Activated naive CD4-positive, alpha-beta T cell treated with anti-CD3 and anti-CD28 coated beads for 36 hours (primary cell): Measurements from ENCODE around the gene L3MBTL4. TPM values are rescaled to one million over a fixed set of nuclear protein-coding genes. Genes with fewer than 3 reads are reported as not detected.
"Not testable (repeated sequence)": the region's sequence is repeated elsewhere in the genome, so short reads cannot be mapped to it uniquely, and the experiment has no call there.

Experiments used
- CTCF ChIA-PET: fragments of 350-600 bp; sonication (Branson Sonifier 250); formaldehyde crosslinking; loops from one replicate; lab custom pipeline; 2021; ENCODE audit warnings: antibody characterized with exemption; lab: Charles Lee
- DNase-seq: peaks from one replicate; pipeline ENCODE4 v3.0.0-alpha.2; 2020
- H3K27ac Mint-ChIP-seq: one replicate; pipeline ENCODE4 v1.8.0; 2021; ENCODE audit warnings: mild to moderate bottlenecking, mixed read lengths
- H3K27me3 Mint-ChIP-seq: one replicate; pipeline ENCODE4 v1.8.0; 2021; ENCODE audit warnings: low read depth, mixed read lengths
- H3K36me3 Mint-ChIP-seq: one replicate; pipeline ENCODE4 v1.8.0; 2021; ENCODE audit warnings: low read depth, mixed read lengths
- H3K4me1 Mint-ChIP-seq: one replicate; pipeline ENCODE4 v1.8.0; 2021; ENCODE audit warnings: low read depth, mixed read lengths
- H3K4me3 Mint-ChIP-seq: one replicate; pipeline ENCODE4 v1.8.0; 2021; ENCODE audit warnings: mild to moderate bottlenecking, moderate library complexity, mixed read lengths
- H3K9me3 Mint-ChIP-seq: one replicate; pipeline ENCODE4 v1.8.0; 2021; ENCODE audit warnings: mixed read lengths
- intact Hi-C: fragments of 100-400 bp; cut with micrococcal nuclease; formaldehyde crosslinking; loops from one replicate; pipeline ENCODE4 v1.15.1; 2023
- total RNA-seq, 2 experiments: library from RNA; stranded (reverse); gene quantifications; one replicate each; pipeline ENCODE4 v1.2.3, GENCODE V29; 2021

L3MBTL4 gene
- total RNA-seq, 2 experiments from 2014 or later = 0.05 to 0.10 TPM

- CTCF ChIA-PET = no interaction called here
- H3K9me3 Mint-ChIP-seq = no peaks in the 10 kb centered on the region
- H3K4me3 Mint-ChIP-seq = no peak overlapping the region
- no peaks in the 10 kb centered on the region for H3K36me3 Mint-ChIP-seq
- no peak overlapping the region for H3K27ac Mint-ChIP-seq
- no peaks in the 10 kb centered on the region for H3K27me3 Mint-ChIP-seq
- no peaks in the 10 kb centered on the region for H3K4me1 Mint-ChIP-seq
- intact Hi-C loops = no loop called here
- DNase-seq = no peak
Measured at GRCh38 chr18:6427286-6427685, 12.6 kb upstream of the L3MBTL4 start.

GRCh38 chr18:6423289-6423688, 8.6 kb upstream of the L3MBTL4 start:
- Mint-ChIP-seq H3K4me3 (no peak overlapping the region), H3K27ac (no peak overlapping the region), H3K9me3 (peaks cover 4% of the 10 kb centered on the region), H3K27me3 (no peaks in the 10 kb centered on the region), H3K36me3 (no peaks in the 10 kb centered on the region), H3K4me1 (no peaks in the 10 kb centered on the region)
- CTCF ChIA-PET = no interaction called here
- intact Hi-C loops = no loop called here
- DNase-seq = no peak

DNA sequence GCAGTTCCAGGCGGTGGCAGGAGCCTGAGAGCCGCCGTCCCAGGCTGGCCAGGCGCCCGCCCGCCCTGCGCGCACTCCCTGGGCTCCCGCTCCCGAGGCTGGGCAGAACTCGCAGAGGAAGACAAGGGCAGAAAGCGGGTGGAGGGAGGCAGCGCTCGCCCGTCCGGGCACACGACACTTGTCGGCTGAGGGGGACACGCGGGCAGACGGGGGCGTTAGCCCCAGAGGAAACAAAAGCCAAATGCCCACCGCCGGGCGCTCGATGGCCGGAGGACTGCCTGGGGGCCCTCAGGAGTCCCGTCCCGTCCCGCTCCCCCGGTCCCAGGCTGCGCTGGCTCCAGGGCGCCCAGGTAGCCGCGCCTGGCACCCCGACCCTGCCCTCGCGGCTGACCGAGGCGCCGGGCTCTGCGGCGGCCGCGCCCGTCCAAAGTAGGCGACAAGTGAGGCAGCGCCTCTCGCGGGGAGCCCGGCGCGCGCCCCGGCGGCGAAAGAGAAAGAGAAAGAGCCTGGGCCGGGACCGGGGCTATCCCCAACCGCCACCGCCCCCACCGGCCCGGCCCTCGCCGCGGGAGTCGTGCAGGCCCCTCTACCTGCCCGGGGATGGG, 491 bp downstream of the L3MBTL4 start:
- intact Hi-C loops = no loop called here
- H3K36me3 Mint-ChIP-seq = peaks cover 2% of the 10 kb centered on the region
- peaks cover 5% of the 10 kb centered on the region for H3K4me1 Mint-ChIP-seq
- H3K9me3 Mint-ChIP-seq = no peaks in the 10 kb centered on the region
- H3K27ac Mint-ChIP-seq = no peak overlapping the region
- CTCF ChIA-PET = no interaction called here
- peaks cover 36% of the 10 kb centered on the region for H3K27me3 Mint-ChIP-seq
- peak overlapping the region; percentile 34 for H3K4me3 Mint-ChIP-seq
- DNase-seq = peak; percentile 49

GRCh38 chr18:6413579-6414117, 1.1 kb downstream of the L3MBTL4 start:
- peaks cover 36% of the 10 kb centered on the region for H3K27me3 Mint-ChIP-seq
- H3K27ac Mint-ChIP-seq = no peak overlapping the region
- CTCF ChIA-PET = no interaction called here
- peak overlapping the region; percentile 47 for H3K4me3 Mint-ChIP-seq
- no peak for DNase-seq
- no peaks in the 10 kb centered on the region for H3K9me3 Mint-ChIP-seq
- peaks cover 5% of the 10 kb centered on the region for H3K4me1 Mint-ChIP-seq
- peaks cover 2% of the 10 kb centered on the region for H3K36me3 Mint-ChIP-seq
- intact Hi-C loops = no loop called here

DNA sequence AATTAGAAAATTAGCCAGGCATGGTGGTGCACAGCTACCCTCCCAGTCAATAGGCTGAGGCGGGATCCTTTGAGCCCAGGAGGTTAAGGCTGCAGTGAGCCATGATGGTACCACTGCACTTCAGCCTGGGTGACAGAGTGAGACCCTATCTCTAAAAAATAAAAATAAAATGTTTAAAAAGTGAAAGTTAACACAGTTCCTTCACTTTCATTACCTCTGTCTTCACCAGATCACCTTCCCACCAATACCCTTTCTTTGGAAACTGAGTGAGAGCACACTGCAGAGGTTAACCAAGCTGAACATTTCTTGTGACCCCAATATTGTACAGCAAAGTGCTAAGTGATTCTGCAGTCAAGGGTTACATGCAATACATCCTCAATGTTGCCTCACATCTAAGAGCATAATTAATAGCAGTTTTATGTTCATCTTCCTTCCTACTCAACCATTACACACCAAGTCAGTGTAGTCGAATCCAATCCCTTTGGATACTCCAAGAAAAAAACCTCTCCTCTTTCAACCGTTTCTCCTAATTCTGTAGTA, 1.7 kb downstream of the L3MBTL4 start:
- Mint-ChIP-seq H3K9me3 (no peaks in the 10 kb centered on the region), H3K4me1 (peaks cover 5% of the 10 kb centered on the region), H3K4me3 (peak overlapping the region; percentile 47), H3K27me3 (peaks cover 36% of the 10 kb centered on the region), H3K36me3 (peaks cover 2% of the 10 kb centered on the region), H3K27ac (no peak overlapping the region)
- CTCF ChIA-PET = no interaction called here
- no peak for DNase-seq
- intact Hi-C loops = no loop called here

- peaks cover 5% of the 10 kb centered on the region for H3K4me1 Mint-ChIP-seq
- intact Hi-C loops = no loop called here
- no peak overlapping the region for H3K4me3 Mint-ChIP-seq
- CTCF ChIA-PET = no interaction called here
- H3K27me3 Mint-ChIP-seq = peaks cover 31% of the 10 kb centered on the region
- H3K9me3 Mint-ChIP-seq = no peaks in the 10 kb centered on the region
- H3K27ac Mint-ChIP-seq = no peak overlapping the region
- no peak for DNase-seq
- H3K36me3 Mint-ChIP-seq = peaks cover 2% of the 10 kb centered on the region
Measured at GRCh38 chr18:6411382-6411781, 3.3 kb downstream of the L3MBTL4 start.

DNA sequence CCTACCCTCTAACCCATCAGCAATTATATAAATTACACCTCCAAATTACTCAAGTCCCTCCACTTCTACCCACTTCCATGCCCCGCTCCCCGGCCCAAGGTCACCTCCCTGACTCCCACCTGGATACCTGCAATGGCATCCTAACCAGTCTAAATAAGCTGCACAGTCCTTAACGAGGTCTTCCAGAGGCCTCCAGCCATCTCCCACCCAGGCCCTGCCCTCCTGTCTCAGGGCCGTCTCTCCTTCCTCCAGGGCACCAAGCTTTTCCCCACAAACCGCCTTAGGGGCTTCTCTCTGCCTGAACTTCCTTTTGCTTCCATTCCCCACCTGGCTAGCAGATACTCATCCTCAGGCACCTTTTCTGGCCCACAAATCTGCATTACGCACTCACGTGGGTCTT, 4.8 kb downstream of the L3MBTL4 start:
- peaks cover 1% of the 10 kb centered on the region for H3K4me1 Mint-ChIP-seq
- H3K9me3 Mint-ChIP-seq = no peaks in the 10 kb centered on the region
- no peak overlapping the region for H3K4me3 Mint-ChIP-seq
- H3K27ac Mint-ChIP-seq = no peak overlapping the region
- CTCF ChIA-PET = no interaction called here
- peaks cover 19% of the 10 kb centered on the region for H3K27me3 Mint-ChIP-seq
- intact Hi-C loops = no loop called here
- no peak for DNase-seq
- no peaks in the 10 kb centered on the region for H3K36me3 Mint-ChIP-seq

- peaks cover 16% of the 10 kb centered on the region for H3K27me3 Mint-ChIP-seq
- intact Hi-C loops, H3K4me3 Mint-ChIP-seq, H3K9me3 Mint-ChIP-seq, H3K36me3 Mint-ChIP-seq, CTCF ChIA-PET, H3K27ac Mint-ChIP-seq, H3K4me1 Mint-ChIP-seq, DNase-seq: not testable (repeated sequence)
Measured at GRCh38 chr18:6408543-6408942, 6.2 kb downstream of the L3MBTL4 start.

GRCh38 chr18:6406910-6407470, 7.7 kb downstream of the L3MBTL4 start:
- H3K9me3 Mint-ChIP-seq = no peaks in the 10 kb centered on the region

DNA sequence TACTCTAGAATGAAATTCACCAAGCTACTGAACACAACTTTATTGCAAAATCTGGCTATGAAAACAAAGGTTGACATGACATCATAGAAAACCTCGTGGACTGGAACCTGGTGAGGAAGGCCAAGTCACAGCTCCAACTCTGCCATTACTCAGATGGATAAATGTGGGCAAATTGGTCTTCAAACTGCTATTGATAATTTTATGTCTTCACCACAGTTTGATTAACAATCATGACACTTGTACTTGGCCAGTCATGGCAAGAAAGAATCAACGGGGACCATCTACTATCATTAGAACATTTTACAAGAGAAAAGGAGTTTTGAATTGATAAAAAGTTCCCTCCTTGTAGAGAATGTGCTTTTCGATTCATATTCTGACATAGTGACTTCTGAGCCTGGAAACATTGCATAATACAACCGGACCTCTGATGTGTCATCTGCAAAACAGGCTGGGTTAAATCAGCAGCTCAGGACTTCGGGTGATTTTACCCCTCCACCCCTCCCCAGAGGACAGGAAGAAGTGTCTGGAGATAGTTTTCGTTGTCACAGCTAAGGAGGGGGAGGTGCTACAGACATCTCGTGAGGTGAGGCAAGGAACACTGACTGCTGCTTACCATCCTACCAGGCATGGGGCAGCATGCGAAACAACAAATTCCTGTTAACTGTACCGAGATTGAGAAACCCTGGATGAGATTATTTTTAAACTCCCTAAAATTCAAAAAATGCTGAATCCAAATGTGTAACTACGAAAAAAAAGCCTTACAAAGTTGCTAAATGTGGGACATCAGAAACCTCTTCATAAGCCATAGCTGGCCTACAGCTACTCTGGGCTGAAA, 8.4 kb downstream of the L3MBTL4 start:
- Mint-ChIP-seq H3K4me3 (no peak overlapping the region), H3K36me3 (no peaks in the 10 kb centered on the region), H3K4me1 (no peaks in the 10 kb centered on the region), H3K9me3 (no peaks in the 10 kb centered on the region), H3K27me3 (peaks cover 2% of the 10 kb centered on the region), H3K27ac (no peak overlapping the region)
- no peak for DNase-seq
- CTCF ChIA-PET = no interaction called here
- intact Hi-C loops = no loop called here

More at GRCh38 chr18:6406910-6407470, 7.7 kb downstream of the L3MBTL4 start:
- Mint-ChIP-seq H3K27me3 (peaks cover 7% of the 10 kb centered on the region), H3K36me3 (no peaks in the 10 kb centered on the region), H3K4me1 (no peaks in the 10 kb centered on the region), H3K27ac (no peak overlapping the region), H3K4me3 (no peak overlapping the region)
- DNase-seq = no peak
- CTCF ChIA-PET = interaction anchor here (0.6 kb wide), 1 partner anchor 440 kb away, joined by 3 read pairs; no protein-coding TSS in a partner anchor
- intact Hi-C loops = no loop called here

DNA sequence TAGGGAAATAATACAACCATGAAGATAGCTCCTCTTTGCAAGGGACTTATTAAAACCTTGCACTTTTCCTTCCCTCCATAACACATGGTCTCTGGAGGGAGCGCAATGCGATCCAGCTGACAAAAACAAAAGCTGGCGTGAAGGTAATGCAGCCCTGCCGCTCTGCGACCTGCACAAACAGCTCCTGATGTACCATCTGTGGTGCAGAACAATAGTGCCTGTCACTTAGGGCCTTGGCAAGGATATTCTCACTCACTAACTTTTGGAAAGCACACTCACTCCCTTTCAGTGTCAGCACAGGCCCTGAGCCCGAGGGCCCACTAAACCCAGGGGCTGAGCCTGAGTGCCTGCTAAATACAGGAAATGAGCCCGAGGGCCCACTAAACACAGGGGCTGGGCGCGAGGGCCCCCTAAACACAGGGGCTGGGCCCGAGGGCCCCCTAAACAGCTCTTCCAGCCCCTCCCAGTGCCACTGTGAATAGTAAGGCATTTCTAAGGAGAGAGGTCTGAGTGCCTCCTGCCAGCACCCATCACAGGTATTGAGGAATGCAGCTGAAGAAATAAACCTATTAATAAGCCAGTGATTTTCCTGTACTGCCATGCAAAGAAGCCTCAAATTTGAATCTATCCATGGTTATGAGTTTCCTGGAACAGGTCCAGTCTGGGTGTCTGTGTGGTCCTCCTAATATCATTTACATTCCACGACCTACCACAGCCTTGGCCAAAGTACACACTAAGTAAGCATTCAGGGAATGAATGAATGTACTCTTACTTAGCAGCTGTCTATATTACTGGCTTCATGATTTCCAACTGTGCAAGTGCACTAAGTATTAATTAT, 9.3 kb downstream of the L3MBTL4 start:
- DNase-seq = no peak
- H3K9me3 Mint-ChIP-seq = no peaks in the 10 kb centered on the region
- H3K4me3 Mint-ChIP-seq = no peak overlapping the region
- intact Hi-C loops = no loop called here
- H3K36me3 Mint-ChIP-seq = no peaks in the 10 kb centered on the region
- no peaks in the 10 kb centered on the region for H3K4me1 Mint-ChIP-seq
- no peaks in the 10 kb centered on the region for H3K27me3 Mint-ChIP-seq
- CTCF ChIA-PET = interaction anchor here (0.7 kb wide), 1 partner anchor 20 kb away, joined by 3 read pairs; no protein-coding TSS in a partner anchor
- no peak overlapping the region for H3K27ac Mint-ChIP-seq
